ENCODE data around the gene MDM2.

DNA sequence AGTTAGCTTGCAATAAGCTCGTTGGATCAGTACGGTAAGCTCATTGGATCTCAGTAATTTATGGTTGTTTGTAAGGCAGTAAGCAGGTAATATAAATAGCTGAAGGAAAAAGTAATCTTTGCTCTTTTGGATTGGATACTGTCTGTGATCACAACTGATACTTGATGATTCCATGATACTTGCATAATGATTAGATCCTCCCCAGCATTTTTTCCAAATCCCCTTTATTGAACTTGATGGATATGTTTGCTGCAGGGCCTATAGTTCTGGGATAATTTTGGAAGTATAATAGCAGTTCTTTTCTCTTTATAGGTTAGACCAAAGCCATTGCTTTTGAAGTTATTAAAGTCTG, 5.2 kb downstream of the MDM2 start:
- TF ChIP-seq ARNTL (CRISPR knock-in tag; IDR thresholded peaks at IDR 0.05; ENCODE audit: borderline replicate concordance, low read depth) (no peak), ZFP30 (CRISPR knock-in tag; IDR thresholded peaks at IDR 0.05) (no peak), RARB (CRISPR knock-in tag; IDR thresholded peaks at IDR 0.05) (no peak), TCF4 (CRISPR knock-in tag; IDR thresholded peaks at IDR 0.05; ENCODE audit: borderline replicate concordance) (no peak), ZFP3 (CRISPR knock-in tag; IDR thresholded peaks at IDR 0.05) (no peak), CSRNP3 (CRISPR knock-in tag; IDR thresholded peaks at IDR 0.05) (no peak), CSDC2 (CRISPR knock-in tag; IDR thresholded peaks at IDR 0.05) (no peak), ZC3H10 (CRISPR knock-in tag; IDR thresholded peaks at IDR 0.05) (no peak), TSHZ2 (CRISPR knock-in tag; IDR thresholded peaks at IDR 0.05) (no peak)
- TF ChIP-seq, protein P1, sequence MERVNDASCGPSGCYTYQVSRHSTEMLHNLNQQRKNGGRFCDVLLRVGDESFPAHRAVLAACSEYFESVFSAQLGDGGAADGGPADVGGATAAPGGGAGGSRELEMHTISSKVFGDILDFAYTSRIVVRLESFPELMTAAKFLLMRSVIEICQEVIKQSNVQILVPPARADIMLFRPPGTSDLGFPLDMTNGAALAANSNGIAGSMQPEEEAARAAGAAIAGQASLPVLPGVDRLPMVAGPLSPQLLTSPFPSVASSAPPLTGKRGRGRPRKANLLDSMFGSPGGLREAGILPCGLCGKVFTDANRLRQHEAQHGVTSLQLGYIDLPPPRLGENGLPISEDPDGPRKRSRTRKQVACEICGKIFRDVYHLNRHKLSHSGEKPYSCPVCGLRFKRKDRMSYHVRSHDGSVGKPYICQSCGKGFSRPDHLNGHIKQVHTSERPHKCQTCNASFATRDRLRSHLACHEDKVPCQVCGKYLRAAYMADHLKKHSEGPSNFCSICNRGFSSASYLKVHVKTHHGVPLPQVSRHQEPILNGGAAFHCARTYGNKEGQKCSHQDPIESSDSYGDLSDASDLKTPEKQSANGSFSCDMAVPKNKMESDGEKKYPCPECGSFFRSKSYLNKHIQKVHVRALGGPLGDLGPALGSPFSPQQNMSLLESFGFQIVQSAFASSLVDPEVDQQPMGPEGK (CRISPR knock-in tag; IDR thresholded peaks at IDR 0.05; ENCODE audit: borderline replicate concordance), result no peak
- TF ChIP-seq, protein P2, sequence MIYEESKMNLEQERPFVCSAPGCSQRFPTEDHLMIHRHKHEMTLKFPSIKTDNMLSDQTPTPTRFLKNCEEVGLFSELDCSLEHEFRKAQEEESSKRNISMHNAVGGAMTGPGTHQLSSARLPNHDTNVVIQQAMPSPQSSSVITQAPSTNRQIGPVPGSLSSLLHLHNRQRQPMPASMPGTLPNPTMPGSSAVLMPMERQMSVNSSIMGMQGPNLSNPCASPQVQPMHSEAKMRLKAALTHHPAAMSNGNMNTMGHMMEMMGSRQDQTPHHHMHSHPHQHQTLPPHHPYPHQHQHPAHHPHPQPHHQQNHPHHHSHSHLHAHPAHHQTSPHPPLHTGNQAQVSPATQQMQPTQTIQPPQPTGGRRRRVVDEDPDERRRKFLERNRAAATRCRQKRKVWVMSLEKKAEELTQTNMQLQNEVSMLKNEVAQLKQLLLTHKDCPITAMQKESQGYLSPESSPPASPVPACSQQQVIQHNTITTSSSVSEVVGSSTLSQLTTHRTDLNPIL (CRISPR knock-in tag; IDR thresholded peaks at IDR 0.05; ENCODE audit: low read depth), result no peak
